ENCODE results near the gene C1orf87. TPM values are rescaled to one million over a fixed set of nuclear protein-coding genes. Genes with fewer than 3 reads are reported as not detected.

Gene C1orf87
- polyA plus RNA-seq, 1 of the 3 experiments (the other 2 are of a cell fraction): not detected

DNA sequence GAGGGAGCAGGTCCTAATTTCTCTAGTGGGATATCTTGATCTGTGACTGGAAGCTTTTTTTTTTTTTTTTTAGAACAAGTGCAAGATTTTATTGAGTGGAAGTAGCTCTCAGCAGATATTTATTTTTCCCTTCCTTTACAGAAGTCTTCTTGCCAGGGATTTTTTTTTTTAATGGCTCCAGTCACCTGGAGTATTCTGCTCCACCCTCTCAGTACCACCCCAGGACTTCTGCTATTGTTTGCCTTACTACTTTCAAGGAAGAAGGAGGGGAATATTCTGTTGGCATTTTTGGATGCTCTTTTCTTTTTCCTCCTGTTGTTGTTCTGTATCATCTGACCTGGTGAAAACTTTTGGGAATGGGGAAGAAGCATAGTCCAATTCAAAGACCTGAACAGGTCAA, 123.9 kb downstream of the C1orf87 start (continued):
- no peak for TF ChIP-seq NFIC (IDR thresholded peaks at IDR 0.05; ENCODE audit: borderline replicate concordance)

DNA sequence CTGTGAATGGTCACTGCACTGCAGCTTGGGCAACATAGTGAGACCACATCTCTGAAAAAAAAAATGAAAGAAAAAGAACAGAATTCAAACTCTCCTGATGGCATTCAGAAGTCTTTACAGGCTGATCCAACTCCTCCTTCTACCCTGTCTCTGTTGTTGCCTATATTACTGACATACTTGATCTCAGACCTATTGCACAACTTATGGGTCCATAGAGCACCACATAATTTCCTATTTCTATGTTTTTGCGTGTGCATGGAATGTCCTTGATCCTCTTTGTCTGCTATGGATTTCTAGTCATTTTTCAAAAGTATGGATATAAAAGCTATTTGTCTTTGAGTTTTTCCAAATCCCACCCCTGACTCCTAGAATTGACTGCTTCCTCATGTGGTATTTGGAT, 124.6 kb downstream of the C1orf87 start:
- TF ChIP-seq MXI1 (IDR thresholded peaks at IDR 0.05; ENCODE audit: low read depth, low read length): no peak
- Histone ChIP-seq H3K9me2 (no peaks in the 10 kb centered on the region), H3K9me3 (no peaks in the 10 kb centered on the region), H3K36me3 (replicated peaks in 1 of 2; ENCODE audit: control insufficient read depth in 1 of 2, insufficient read depth in 2 of 2, low read length in 1 of 2) (no peaks in the 10 kb centered on the region), H3K27me3 (ENCODE audit: insufficient read depth) (peaks cover 4% of the 10 kb centered on the region; the same call in 1 of the 2 replicates), H2AFZ (ENCODE audit: low read depth) (no peak overlapping the region), H3K27ac (ENCODE audit: low read depth in 2 of 2, low read length in 1 of 2) (no peak overlapping the region), H3K4me3 (ENCODE audit: low read depth in 2 of 2, low read length in 1 of 2) (no peak overlapping the region), H3K4me2 (no peak overlapping the region), H3F3A (replicated peaks; ENCODE audit: insufficient read depth) (no peaks in the 10 kb centered on the region), H3K9ac (no peak overlapping the region), H3K79me2 (ENCODE audit: insufficient read depth) (no peaks in the 10 kb centered on the region), H3K4me1 (ENCODE audit: control insufficient read depth in 1 of 2, insufficient read depth in 2 of 2, low read depth in 1 of 2, low read length in 1 of 2) (peaks cover 4 to 6% of the 10 kb centered on the region in 2 experiments; a peak in 2 of 4 replicates), H4K20me1 (ENCODE audit: insufficient read depth) (no peaks in the 10 kb centered on the region)
- POLR2A ChIA-PET: no interaction called here
- no peak for DNase-seq
- WGBS (ENCODE audit: low lambda C conversion rate): 50% methylated on average over 1 of the region's 1 CpG
- CTCF ChIA-PET: interaction anchor here (1.4 to 3.9 kb wide), 2 partner anchors 16 to 46 kb away, joined by 3 to 26 read pairs; no protein-coding TSS in a partner anchor

DNA sequence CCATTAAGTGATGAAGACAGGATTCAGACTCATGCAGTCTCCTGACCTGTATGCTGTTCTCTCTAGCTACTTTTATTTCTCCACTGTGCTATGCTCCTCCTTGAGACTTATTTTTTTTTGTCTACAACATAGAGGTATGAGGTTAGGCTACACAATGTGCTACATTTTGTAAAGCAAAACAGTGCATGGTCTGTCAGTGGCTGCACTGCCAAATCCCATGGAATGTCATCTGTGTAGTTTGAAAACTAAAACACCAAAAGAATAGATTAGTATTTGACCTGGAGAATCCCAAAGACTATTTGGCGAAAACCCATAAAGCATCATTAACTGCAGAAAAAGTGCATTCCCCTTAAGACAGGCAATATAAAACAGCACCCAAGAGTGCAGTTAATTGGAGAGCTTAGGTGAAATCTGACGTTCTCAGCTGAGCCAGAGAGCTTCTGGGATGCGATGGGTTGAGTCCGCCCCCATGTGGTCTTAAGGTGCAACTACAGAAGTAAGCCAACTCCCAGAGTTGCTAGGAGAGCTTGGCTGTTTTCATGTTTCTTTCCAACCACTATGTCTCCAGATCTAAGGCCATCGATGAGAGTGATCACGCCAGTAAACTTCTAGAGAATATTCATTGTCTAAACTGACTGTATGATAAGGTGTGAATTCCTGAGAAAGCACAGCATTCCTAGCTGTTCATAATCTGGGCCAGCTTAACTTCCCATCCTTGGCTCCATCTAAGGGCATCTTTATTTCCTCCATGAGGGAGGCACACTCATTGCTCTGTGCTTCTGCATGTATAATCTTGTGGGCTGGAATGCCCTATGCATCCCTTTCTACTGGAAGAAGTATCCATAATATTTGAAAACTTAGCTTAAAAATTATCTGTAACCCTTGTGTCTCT, 126.3 kb downstream of the C1orf87 start:
- H2AFZ ChIP-seq (ENCODE audit: low read depth): 0 out of 2 replicates have a peak overlapping the region, but pooled peaks have one; percentile 2
- no peak overlapping the region for H3K27ac ChIP-seq (ENCODE audit: low read depth in 2 of 2, low read length in 1 of 2)
- H3K4me1 ChIP-seq (ENCODE audit: control insufficient read depth in 1 of 2, insufficient read depth in 2 of 2, low read depth in 1 of 2, low read length in 1 of 2): peaks cover 4 to 6% of the 10 kb centered on the region in 2 experiments; a peak in 2 of 4 replicates
- no peaks in the 10 kb centered on the region for H3K36me3 ChIP-seq (replicated peaks in 1 of 2; ENCODE audit: control insufficient read depth in 1 of 2, insufficient read depth in 2 of 2, low read length in 1 of 2)
- no peaks in the 10 kb centered on the region for H3K9me2 ChIP-seq
- peak; percentile 60 for DNase-seq
- no peak overlapping the region for H3K4me2 ChIP-seq
- peaks cover 4% of the 10 kb centered on the region; the same call in 1 of the 2 replicates for H3K27me3 ChIP-seq (ENCODE audit: insufficient read depth)
- POLR2A ChIA-PET: interaction anchor here (0.5 to 1.9 kb wide), 2 partner anchors 10 to 133 kb away, joined by 3 to 8 read pairs; partner anchors contain the start of gene HOOK1
- no peaks in the 10 kb centered on the region for H3K79me2 ChIP-seq (ENCODE audit: insufficient read depth)
- 4% methylated on average over 6 of the region's 6 CpGs for WGBS (ENCODE audit: low lambda C conversion rate)
- no peaks in the 10 kb centered on the region for H3K9me3 ChIP-seq
- no peaks in the 10 kb centered on the region for H4K20me1 ChIP-seq (ENCODE audit: insufficient read depth)
- H3K9ac ChIP-seq: no peak overlapping the region
- TF ChIP-seq SMC3 (IDR thresholded peaks at IDR 0.05; ENCODE audit: low read depth, low read length) (peak; percentile 82), NRF1 (IDR thresholded peaks at IDR 0.05; ENCODE audit: low read depth, low read length) (no peak), SIN3A (IDR thresholded peaks at IDR 0.05; ENCODE audit: borderline replicate concordance, low read depth, low read length) (no peak), RAD21 (IDR thresholded peaks at IDR 0.05; ENCODE audit: low read length) (peak; percentile 92), RCOR1 (IDR thresholded peaks at IDR 0.05; ENCODE audit: low read length) (no peak), YY1 (IDR thresholded peaks at IDR 0.05; ENCODE audit: low read depth) (no peak), CHD2 (IDR thresholded peaks at IDR 0.05; ENCODE audit: low read length, partially characterized antibody) (peak; percentile 20)
- TF ChIP-seq, protein P1, sequence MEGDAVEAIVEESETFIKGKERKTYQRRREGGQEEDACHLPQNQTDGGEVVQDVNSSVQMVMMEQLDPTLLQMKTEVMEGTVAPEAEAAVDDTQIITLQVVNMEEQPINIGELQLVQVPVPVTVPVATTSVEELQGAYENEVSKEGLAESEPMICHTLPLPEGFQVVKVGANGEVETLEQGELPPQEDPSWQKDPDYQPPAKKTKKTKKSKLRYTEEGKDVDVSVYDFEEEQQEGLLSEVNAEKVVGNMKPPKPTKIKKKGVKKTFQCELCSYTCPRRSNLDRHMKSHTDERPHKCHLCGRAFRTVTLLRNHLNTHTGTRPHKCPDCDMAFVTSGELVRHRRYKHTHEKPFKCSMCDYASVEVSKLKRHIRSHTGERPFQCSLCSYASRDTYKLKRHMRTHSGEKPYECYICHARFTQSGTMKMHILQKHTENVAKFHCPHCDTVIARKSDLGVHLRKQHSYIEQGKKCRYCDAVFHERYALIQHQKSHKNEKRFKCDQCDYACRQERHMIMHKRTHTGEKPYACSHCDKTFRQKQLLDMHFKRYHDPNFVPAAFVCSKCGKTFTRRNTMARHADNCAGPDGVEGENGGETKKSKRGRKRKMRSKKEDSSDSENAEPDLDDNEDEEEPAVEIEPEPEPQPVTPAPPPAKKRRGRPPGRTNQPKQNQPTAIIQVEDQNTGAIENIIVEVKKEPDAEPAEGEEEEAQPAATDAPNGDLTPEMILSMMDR (IDR thresholded peaks at IDR 0.05): peak; percentile 92
- TF ChIP-seq, protein P2, sequence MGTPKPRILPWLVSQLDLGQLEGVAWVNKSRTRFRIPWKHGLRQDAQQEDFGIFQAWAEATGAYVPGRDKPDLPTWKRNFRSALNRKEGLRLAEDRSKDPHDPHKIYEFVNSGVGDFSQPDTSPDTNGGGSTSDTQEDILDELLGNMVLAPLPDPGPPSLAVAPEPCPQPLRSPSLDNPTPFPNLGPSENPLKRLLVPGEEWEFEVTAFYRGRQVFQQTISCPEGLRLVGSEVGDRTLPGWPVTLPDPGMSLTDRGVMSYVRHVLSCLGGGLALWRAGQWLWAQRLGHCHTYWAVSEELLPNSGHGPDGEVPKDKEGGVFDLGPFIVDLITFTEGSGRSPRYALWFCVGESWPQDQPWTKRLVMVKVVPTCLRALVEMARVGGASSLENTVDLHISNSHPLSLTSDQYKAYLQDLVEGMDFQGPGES (IDR thresholded peaks at IDR 0.05; ENCODE audit: low read depth, low read length): no peak
- CTCF ChIA-PET: interaction anchor here (0.6 to 9.2 kb wide), 49 partner anchors 10 to 1904 kb away, joined by 3 to 193 read pairs (median 5); partner anchors contain the start of gene CYP2J2
- H3K4me3 ChIP-seq (ENCODE audit: low read depth in 2 of 2, low read length in 1 of 2): peak overlapping the region in 1 of 2 experiments; percentile 45; a peak in 1 of 4 replicates
- H3F3A ChIP-seq (replicated peaks; ENCODE audit: insufficient read depth): no peaks in the 10 kb centered on the region

Measured in SK-N-SH (cell line).